Occipital lobe (tissue), 2 donors: ENCODE data around the gene TMEM203. TPM values are rescaled to one million over a fixed set of nuclear protein-coding genes. Genes with fewer than 3 reads are reported as not detected.

Source experiments
- small RNA-seq: library from RNA; depleted of rRNA; stranded (forward); fragments of <200 nt; gene quantifications from one replicate; pipeline ENCODE3, GENCODE V24; 2014
- total RNA-seq: library from RNA; depleted of rRNA; stranded (reverse); fragments of >200 nt; gene quantifications from one replicate; pipeline ENCODE4 v1.2.3, GENCODE V29; 2014

TMEM203 gene
- total RNA-seq, 1 donor from 2014 or later, result 42.9 TPM

Small RNAs within 50 kb of the gene (small RNA-seq; reads per million reads assigned to genes)
- gene MIR3621, result not detected

Other genes with a start within 250 kb of the TMEM203 start
- gene PTGDS, start 228.1 kb downstream of the TMEM203 start, total RNA-seq, result 52.1 TPM
- gene LCNL1, start 222.7 kb downstream of the TMEM203 start, total RNA-seq, result 0.16 TPM
- 13.6 TPM for gene PAXX, start 213.2 kb downstream of the TMEM203 start, total RNA-seq
- gene CLIC3, start 209.1 kb downstream of the TMEM203 start, total RNA-seq, result 0.31 TPM
- gene ABCA2, start 177.4 kb downstream of the TMEM203 start, total RNA-seq, result 20.9 TPM
- gene FUT7, start 173.6 kb downstream of the TMEM203 start, total RNA-seq, result not detected
- 15.3 TPM for gene NPDC1, start 159.5 kb downstream of the TMEM203 start, total RNA-seq
- gene ENTPD2, start 151.6 kb downstream of the TMEM203 start, total RNA-seq, result 0.16 TPM
- 1.6 TPM for gene SAPCD2, start 135.1 kb downstream of the TMEM203 start, total RNA-seq
- gene UAP1L1, start 128.1 kb downstream of the TMEM203 start, total RNA-seq, result 0.31 TPM
- gene MAN1B1, start 118.7 kb downstream of the TMEM203 start, total RNA-seq, result 38.5 TPM
- 17.6 TPM for gene DPP7, start 90.9 kb downstream of the TMEM203 start, total RNA-seq
- 31.2 TPM for gene GRIN1, start 66.5 kb downstream of the TMEM203 start, total RNA-seq
- 0.62 TPM for gene LRRC26, start 35.6 kb downstream of the TMEM203 start, total RNA-seq
- not detected for gene TMEM210, start 33.6 kb downstream of the TMEM203 start, total RNA-seq
- gene ANAPC2, start 17.1 kb downstream of the TMEM203 start, total RNA-seq, result 19.3 TPM
- 13.4 TPM for gene SSNA1, start 17.0 kb downstream of the TMEM203 start, total RNA-seq
- gene TPRN, start 4.9 kb downstream of the TMEM203 start, total RNA-seq, result 4.7 TPM
- gene NDOR1, start 52 bp upstream of the TMEM203 start, total RNA-seq, result 2.8 TPM
- 1.4 TPM for gene RNF208, start 16.6 kb upstream of the TMEM203 start, total RNA-seq
- gene CYSRT1, start 19.5 kb upstream of the TMEM203 start, total RNA-seq, result not detected
- not detected for gene RNF224, start 21.9 kb upstream of the TMEM203 start, total RNA-seq
- 0.16 TPM for gene SLC34A3, start 25.3 kb upstream of the TMEM203 start, total RNA-seq
- gene TUBB4B, start 35.6 kb upstream of the TMEM203 start, total RNA-seq, result 68.9 TPM
- gene STPG3, start 45.6 kb upstream of the TMEM203 start, total RNA-seq, result not detected
- gene NELFB, start 49.7 kb upstream of the TMEM203 start, total RNA-seq, result 44.8 TPM
- gene TOR4A, start 72.1 kb upstream of the TMEM203 start, total RNA-seq, result 0.31 TPM
- gene NRARP, start 96.6 kb upstream of the TMEM203 start, total RNA-seq, result 3.6 TPM
- gene EXD3, start 217.5 kb upstream of the TMEM203 start, total RNA-seq, result 14.2 TPM
- 2.0 TPM for gene NOXA1, start 217.7 kb upstream of the TMEM203 start, total RNA-seq
- 0.16 TPM for gene ENTPD8, start 235.7 kb upstream of the TMEM203 start, total RNA-seq